Measurements from ENCODE around the gene SPTBN4.

Gene SPTBN4

DNA sequence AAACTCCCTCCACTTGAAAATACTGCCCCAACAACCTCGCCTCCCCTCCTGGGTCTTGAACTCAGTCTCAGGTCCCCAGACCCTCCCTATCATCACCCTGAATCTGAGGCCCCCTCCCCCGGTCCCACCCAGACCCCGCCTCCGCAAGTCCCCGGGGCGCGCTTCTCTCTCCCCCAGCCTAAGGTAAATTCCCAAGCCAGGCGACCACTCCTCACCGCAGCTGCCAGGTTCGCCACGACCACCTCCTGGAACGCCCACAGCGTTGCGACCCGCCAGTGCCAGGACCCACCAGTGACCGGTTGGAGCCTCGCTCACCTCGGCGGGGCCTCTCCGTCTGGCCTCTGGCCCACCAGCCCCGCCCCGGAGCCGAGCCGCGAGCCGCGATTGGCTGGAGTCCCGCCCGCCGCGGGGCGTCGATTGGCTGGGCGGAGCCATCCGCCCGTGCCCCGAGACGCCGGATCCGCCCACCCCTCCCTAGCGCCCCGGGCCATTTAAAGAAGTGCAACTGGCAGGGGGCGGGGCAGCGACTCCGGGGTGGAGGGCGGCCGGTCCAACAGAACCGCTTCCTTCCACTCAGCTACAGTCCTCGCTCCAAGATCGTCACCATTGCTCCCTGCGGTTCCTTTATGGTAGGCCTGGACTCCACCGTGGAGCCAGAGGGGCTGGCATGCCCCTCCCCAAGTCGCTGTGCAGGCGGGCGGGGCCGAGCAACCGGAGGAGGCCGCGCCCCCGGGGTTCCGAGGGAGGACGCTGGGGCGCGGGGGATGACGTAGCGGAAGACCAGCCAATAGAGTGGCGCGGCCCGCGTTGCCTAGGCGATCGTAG lies 22.6 kb upstream of the SPTBN4 start, which contains the start of gene SERTAD3:
TSS of gene SERTAD3 (minus strand) at position 336 of the 825 bp plus-strand sequence. CDS start 2,255 bp downstream, outside the sequence.
- Histone ChIP-seq H3K27ac (replicated peaks) (peak within 1 kb of the TSS; percentile 83), H3K27me3 (ENCODE audit: insufficient read depth, poor library complexity, severe bottlenecking) (no peaks in the 10 kb centered on the region), H3K4me3 (replicated peaks; ENCODE audit: insufficient read depth, low read length) (peak within 1 kb of the TSS; percentile 60)
- DNase-seq (ENCODE audit: low read depth in 1 of 2, low spot score in 1 of 2) = peak; percentile 86 to 94
- peak; percentile 39; the same call in 1 of the 2 replicates for TF ChIP-seq SPI1 (IDR thresholded peaks at IDR 0.05; ENCODE audit: borderline replicate concordance, low read depth)
- TF ChIP-seq POLR2AphosphoS5 (IDR thresholded peaks at IDR 0.05; ENCODE audit: low read depth) = no peak; the same call in 1 of the 2 replicates
- TF ChIP-seq GABPA (IDR thresholded peaks at IDR 0.05; ENCODE audit: low read depth) = no peak

DNA sequence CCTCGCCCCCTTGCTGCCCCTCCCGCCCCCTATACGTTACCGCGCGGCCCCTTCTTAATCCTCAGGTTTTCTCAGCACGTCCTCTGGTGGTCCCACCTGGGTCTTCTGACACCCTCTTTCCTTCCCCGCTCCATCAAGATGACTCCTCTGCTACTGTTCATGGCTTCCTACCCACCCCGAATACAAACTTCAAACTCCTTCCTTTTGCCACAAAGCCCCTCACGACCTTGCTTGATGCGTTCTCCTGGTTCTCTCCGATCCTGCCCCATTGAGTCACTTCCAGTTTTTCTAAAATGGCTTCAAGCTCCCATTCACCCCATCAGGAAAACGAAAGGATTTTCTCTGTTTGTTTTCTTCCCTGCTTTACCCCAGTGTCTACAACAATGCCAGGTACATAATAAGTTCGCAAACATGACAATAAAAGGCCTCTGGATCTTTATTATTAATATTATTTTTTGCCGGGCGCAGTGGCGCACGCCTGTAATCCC lies 21.9 kb upstream of the SPTBN4 start:
- Histone ChIP-seq H3K27me3 (ENCODE audit: insufficient read depth, poor library complexity, severe bottlenecking) (no peaks in the 10 kb centered on the region), H3K4me3 (replicated peaks; ENCODE audit: insufficient read depth, low read length) (peak overlapping the region; percentile 60), H3K27ac (replicated peaks) (peak overlapping the region; percentile 83)
- DNase-seq (ENCODE audit: low read depth in 1 of 2, low spot score in 1 of 2) = no peak
- TF ChIP-seq, protein P1, sequence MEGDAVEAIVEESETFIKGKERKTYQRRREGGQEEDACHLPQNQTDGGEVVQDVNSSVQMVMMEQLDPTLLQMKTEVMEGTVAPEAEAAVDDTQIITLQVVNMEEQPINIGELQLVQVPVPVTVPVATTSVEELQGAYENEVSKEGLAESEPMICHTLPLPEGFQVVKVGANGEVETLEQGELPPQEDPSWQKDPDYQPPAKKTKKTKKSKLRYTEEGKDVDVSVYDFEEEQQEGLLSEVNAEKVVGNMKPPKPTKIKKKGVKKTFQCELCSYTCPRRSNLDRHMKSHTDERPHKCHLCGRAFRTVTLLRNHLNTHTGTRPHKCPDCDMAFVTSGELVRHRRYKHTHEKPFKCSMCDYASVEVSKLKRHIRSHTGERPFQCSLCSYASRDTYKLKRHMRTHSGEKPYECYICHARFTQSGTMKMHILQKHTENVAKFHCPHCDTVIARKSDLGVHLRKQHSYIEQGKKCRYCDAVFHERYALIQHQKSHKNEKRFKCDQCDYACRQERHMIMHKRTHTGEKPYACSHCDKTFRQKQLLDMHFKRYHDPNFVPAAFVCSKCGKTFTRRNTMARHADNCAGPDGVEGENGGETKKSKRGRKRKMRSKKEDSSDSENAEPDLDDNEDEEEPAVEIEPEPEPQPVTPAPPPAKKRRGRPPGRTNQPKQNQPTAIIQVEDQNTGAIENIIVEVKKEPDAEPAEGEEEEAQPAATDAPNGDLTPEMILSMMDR (IDR thresholded peaks at IDR 0.05; ENCODE audit: insufficient read depth, low read length) = no peak
- TF ChIP-seq, protein P2, sequence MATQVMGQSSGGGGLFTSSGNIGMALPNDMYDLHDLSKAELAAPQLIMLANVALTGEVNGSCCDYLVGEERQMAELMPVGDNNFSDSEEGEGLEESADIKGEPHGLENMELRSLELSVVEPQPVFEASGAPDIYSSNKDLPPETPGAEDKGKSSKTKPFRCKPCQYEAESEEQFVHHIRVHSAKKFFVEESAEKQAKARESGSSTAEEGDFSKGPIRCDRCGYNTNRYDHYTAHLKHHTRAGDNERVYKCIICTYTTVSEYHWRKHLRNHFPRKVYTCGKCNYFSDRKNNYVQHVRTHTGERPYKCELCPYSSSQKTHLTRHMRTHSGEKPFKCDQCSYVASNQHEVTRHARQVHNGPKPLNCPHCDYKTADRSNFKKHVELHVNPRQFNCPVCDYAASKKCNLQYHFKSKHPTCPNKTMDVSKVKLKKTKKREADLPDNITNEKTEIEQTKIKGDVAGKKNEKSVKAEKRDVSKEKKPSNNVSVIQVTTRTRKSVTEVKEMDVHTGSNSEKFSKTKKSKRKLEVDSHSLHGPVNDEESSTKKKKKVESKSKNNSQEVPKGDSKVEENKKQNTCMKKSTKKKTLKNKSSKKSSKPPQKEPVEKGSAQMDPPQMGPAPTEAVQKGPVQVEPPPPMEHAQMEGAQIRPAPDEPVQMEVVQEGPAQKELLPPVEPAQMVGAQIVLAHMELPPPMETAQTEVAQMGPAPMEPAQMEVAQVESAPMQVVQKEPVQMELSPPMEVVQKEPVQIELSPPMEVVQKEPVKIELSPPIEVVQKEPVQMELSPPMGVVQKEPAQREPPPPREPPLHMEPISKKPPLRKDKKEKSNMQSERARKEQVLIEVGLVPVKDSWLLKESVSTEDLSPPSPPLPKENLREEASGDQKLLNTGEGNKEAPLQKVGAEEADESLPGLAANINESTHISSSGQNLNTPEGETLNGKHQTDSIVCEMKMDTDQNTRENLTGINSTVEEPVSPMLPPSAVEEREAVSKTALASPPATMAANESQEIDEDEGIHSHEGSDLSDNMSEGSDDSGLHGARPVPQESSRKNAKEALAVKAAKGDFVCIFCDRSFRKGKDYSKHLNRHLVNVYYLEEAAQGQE (IDR thresholded peaks at IDR 0.05; ENCODE audit: insufficient replicate concordance, low read depth) = no peak
- TF ChIP-seq GABPA (IDR thresholded peaks at IDR 0.05; ENCODE audit: low read depth) = no peak
- no peak for TF ChIP-seq POLR2AphosphoS5 (IDR thresholded peaks at IDR 0.05; ENCODE audit: low read depth)
- TF ChIP-seq SPI1 (IDR thresholded peaks at IDR 0.05; ENCODE audit: borderline replicate concordance, low read depth) = no peak

DNA sequence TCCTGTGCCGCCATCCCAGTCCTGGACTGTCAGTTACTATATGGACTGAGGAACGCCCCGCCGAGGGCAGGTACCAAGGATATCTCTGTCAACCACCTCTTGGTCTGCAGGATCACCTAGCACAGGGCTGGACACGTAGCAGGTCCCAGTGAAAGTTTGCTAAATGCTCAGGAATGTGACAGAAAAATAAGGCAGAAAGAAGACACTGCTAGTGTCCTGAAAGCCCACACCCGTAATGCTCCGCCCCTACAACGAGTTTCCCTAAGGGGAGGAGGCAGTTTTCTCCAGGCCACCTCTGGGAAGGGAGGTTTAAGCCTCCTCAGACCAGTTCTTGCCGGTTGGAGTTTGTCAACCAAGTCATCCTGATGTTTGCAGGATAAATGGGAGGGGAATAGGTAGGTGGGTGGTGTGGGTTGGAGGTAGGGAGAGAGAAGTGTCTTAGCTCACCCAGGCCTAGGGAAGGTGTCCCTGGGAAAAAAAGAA lies 21.0 kb upstream of the SPTBN4 start:
- Histone ChIP-seq H3K27me3 (ENCODE audit: insufficient read depth, poor library complexity, severe bottlenecking) (no peaks in the 10 kb centered on the region), H3K27ac (replicated peaks) (no peak overlapping the region), H3K4me3 (replicated peaks; ENCODE audit: insufficient read depth, low read length) (no peak overlapping the region)
- TF ChIP-seq, protein P1 (IDR thresholded peaks at IDR 0.05; ENCODE audit: insufficient read depth, low read length) = no peak
- TF ChIP-seq SPI1 (IDR thresholded peaks at IDR 0.05; ENCODE audit: borderline replicate concordance, low read depth) (no peak), POLR2AphosphoS5 (IDR thresholded peaks at IDR 0.05; ENCODE audit: low read depth) (no peak)
- TF ChIP-seq, protein P2 (IDR thresholded peaks at IDR 0.05; ENCODE audit: insufficient replicate concordance, low read depth) = no peak
- no peak for DNase-seq (ENCODE audit: low read depth in 1 of 2, low spot score in 1 of 2)

DNA sequence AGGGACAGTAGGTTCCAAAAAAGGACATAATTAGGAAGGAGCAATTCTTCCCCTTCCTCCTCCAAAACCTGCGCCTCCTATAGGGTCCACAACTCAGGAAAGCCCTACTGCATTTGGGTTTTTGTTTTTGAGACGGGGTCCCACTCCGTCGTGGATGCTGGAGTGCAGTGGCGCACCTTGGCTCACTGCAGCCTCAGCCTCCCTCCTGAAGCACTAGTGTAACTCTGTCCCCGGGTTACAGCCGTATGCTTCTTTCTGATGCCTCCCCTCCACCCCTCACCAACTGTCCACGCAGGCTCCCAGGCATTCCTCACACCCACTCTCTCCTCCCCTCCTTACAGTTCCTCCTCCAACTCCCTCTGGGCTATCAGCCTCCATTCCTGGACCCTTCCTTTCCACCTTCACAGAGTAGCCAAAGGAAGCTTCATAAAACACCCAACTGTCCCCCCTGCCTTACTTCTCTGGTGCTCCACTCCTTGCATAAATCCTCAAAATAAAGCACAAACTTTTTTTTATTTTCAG lies 20.5 kb upstream of the SPTBN4 start:
- no peak overlapping the region for H3K4me3 ChIP-seq (replicated peaks; ENCODE audit: insufficient read depth, low read length)
- H3K27ac ChIP-seq (replicated peaks) = no peak overlapping the region

More for the DNA sequence above, 20.5 kb upstream of the SPTBN4 start:
- H3K27me3 ChIP-seq (ENCODE audit: insufficient read depth, poor library complexity, severe bottlenecking) = no peaks in the 10 kb centered on the region
- no peak for DNase-seq (ENCODE audit: low read depth in 1 of 2, low spot score in 1 of 2)
- TF ChIP-seq SPI1 (IDR thresholded peaks at IDR 0.05; ENCODE audit: borderline replicate concordance, low read depth) = no peak
- TF ChIP-seq, protein P2 (IDR thresholded peaks at IDR 0.05; ENCODE audit: insufficient replicate concordance, low read depth) = no peak
- TF ChIP-seq, protein P1 (IDR thresholded peaks at IDR 0.05; ENCODE audit: insufficient read depth, low read length) = no peak
- TF ChIP-seq GABPA (IDR thresholded peaks at IDR 0.05; ENCODE audit: low read depth) = no peak
- TF ChIP-seq POLR2AphosphoS5 (IDR thresholded peaks at IDR 0.05; ENCODE audit: low read depth) = no peak
